GM19239 (cell line): ENCODE results near the gene ATP1A2.
"Not testable (repeated sequence)": the region's sequence is repeated elsewhere in the genome, so short reads cannot be mapped to it uniquely, and the experiment has no call there.

Source experiments
- DNase-seq: peaks from one replicate; pipeline ENCODE4 v3.0.0; 2011; ENCODE audit warnings: low spot score; ENCODE audit not compliant: insufficient read length
- FAIRE-seq: peaks from 2 replicates; lab custom pipeline; 2011; peaks lifted over from hg19 to GRCh38; lab: Jason Lieb, UNC

The ATP1A2 gene

GRCh38 chr1:160120797-160121196 lies 5.2 kb downstream of the ATP1A2 start:
- DNase-seq, result no peak
- no peak for FAIRE-seq

- DNase-seq (no peak), FAIRE-seq (no peak)
These were observed 5.8 kb downstream of the ATP1A2 start for GRCh38 chr1:160121388-160121787.

- FAIRE-seq (no peak), DNase-seq (no peak)
These were observed 7.5 kb downstream of the ATP1A2 start for GRCh38 chr1:160122978-160123495.

- DNase-seq, result no peak
- no peak for FAIRE-seq
These were observed 8.2 kb downstream of the ATP1A2 start for GRCh38 chr1:160123726-160124125.

- DNase-seq (no peak), FAIRE-seq (no peak)
These were observed 9.3 kb downstream of the ATP1A2 start for GRCh38 chr1:160124705-160125478.

- DNase-seq (no peak), FAIRE-seq (no peak)
These were observed 10.2 kb downstream of the ATP1A2 start for GRCh38 chr1:160125746-160126145.

GRCh38 chr1:160126342-160126741 lies 10.8 kb downstream of the ATP1A2 start:
- DNase-seq, FAIRE-seq: not testable (repeated sequence)

GRCh38 chr1:160127381-160127780 lies 11.8 kb downstream of the ATP1A2 start:
- DNase-seq, result no peak
- no peak for FAIRE-seq

- FAIRE-seq (no peak), DNase-seq (no peak)
These were observed 12.4 kb downstream of the ATP1A2 start for GRCh38 chr1:160127865-160128523.

- FAIRE-seq (no peak), DNase-seq (no peak)
These were observed 13.1 kb downstream of the ATP1A2 start for GRCh38 chr1:160128636-160129035.

GRCh38 chr1:160129046-160129445 lies 13.5 kb downstream of the ATP1A2 start:
- FAIRE-seq (no peak), DNase-seq (no peak)

- DNase-seq, result no peak
- no peak for FAIRE-seq
These were observed 14.0 kb downstream of the ATP1A2 start for GRCh38 chr1:160129558-160129957.

- DNase-seq (no peak), FAIRE-seq (no peak)
These were observed 14.4 kb downstream of the ATP1A2 start for GRCh38 chr1:160129966-160130365.

- no peak for DNase-seq
- no peak for FAIRE-seq
These were observed 14.9 kb downstream of the ATP1A2 start for GRCh38 chr1:160130486-160130885.

GRCh38 chr1:160130939-160131338 lies 15.4 kb downstream of the ATP1A2 start:
- FAIRE-seq, result no peak
- no peak for DNase-seq

- no peak for FAIRE-seq
These were observed 16.4 kb downstream of the ATP1A2 start for GRCh38 chr1:160131803-160132565.

GRCh38 chr1:160133990-160134770 lies 18.6 kb downstream of the ATP1A2 start:
- FAIRE-seq, result no peak

More at GRCh38 chr1:160131803-160132565, 16.4 kb downstream of the ATP1A2 start:
- DNase-seq, result no peak

GRCh38 chr1:160134791-160135572 lies 19.4 kb downstream of the ATP1A2 start:
- DNase-seq (no peak), FAIRE-seq (no peak)

More at GRCh38 chr1:160133990-160134770, 18.6 kb downstream of the ATP1A2 start:
- DNase-seq, result no peak
